ENCODE data around the gene CHRNA4.

The CHRNA4 gene

DNA sequence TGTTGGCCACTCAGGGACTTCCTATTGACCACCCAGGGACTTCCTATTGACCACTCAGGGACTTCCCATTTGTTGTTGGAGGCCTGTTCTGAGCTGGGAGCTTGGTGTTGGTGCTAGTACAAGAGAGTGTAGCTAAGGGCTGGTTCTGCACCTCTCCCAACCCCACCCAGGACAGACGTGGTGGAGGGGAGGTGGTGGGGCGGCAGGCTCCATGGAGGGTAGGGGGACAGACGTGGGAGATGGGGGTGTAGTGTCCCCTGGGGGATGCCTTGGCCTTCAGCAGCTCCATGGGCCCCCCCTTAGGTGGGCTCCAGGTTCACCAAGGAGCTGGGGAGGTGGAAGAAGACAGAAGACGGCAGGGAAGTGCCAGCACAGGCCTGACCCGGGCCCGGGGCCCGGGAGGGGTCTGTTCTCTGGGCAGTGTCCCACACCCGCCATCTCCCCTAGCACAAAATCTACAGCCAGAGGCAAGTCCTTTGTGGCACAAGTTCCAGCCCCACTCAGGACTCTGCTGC is 33.9 kb downstream of the CHRNA4 start:
- TF ChIP-seq, protein P1, sequence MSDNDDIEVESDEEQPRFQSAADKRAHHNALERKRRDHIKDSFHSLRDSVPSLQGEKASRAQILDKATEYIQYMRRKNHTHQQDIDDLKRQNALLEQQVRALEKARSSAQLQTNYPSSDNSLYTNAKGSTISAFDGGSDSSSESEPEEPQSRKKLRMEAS (IDR thresholded peaks at IDR 0.05; ENCODE audit: low read depth, low read length) = no peak
- TF ChIP-seq POLR2A (IDR thresholded peaks at IDR 0.05; ENCODE audit: extremely low read depth, insufficient read length) (no peak), MYC (IDR thresholded peaks at IDR 0.05; ENCODE audit: low read depth, low read length) (no peak)
- TF ChIP-seq, protein P2, sequence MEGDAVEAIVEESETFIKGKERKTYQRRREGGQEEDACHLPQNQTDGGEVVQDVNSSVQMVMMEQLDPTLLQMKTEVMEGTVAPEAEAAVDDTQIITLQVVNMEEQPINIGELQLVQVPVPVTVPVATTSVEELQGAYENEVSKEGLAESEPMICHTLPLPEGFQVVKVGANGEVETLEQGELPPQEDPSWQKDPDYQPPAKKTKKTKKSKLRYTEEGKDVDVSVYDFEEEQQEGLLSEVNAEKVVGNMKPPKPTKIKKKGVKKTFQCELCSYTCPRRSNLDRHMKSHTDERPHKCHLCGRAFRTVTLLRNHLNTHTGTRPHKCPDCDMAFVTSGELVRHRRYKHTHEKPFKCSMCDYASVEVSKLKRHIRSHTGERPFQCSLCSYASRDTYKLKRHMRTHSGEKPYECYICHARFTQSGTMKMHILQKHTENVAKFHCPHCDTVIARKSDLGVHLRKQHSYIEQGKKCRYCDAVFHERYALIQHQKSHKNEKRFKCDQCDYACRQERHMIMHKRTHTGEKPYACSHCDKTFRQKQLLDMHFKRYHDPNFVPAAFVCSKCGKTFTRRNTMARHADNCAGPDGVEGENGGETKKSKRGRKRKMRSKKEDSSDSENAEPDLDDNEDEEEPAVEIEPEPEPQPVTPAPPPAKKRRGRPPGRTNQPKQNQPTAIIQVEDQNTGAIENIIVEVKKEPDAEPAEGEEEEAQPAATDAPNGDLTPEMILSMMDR (IDR thresholded peaks at IDR 0.05; ENCODE audit: low read depth, low read length) = no peak
- no peak overlapping the region for H3K4me3 ChIP-seq (ENCODE audit: low read depth, low read length)
- DNase-seq (ENCODE audit: low read depth) = no peak

DNA sequence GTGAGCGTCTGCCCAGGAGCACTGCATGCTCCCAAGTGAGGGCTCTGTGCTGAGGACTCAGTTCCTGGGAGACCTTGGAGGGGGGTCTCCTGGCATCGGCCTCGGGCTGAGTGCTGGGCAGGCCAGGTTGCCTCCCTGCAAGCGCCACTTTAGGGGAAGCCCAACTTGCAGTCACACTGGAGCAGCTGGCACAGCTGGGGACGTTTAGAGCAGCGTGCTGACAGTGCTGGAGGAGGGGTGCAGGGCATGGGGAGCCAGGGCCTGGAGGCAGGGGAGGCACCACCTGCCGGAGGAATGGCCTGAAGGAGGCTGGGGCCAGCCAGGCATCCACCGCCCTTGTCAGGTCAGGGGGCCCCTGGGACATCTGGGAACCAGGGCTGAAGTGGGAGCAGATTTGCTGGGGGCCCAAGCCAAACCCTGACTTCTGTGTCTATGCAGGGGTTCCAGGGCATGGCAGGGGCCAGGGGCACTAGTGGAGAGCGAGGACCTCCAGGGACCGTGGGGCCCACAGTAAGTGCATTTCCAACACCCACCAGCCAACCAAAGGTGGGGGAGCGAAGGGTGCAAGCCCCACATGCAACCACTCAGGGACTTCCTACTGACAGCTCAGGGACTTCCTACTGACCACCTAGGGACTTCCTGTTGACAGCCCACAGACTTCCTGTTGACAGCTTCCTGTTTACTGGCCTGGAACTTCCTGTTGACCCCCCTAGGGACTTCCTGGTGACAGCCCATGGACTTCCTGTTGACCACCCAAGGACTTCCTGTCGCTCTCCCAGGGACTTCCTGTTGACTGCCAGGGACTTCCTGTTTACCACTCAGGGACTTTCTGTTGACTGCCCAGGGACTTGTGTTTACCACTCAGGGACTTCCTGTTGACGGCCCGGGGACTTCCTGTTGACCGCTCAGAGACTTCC is 34.6 kb downstream of the CHRNA4 start:
- H3K4me3 ChIP-seq (ENCODE audit: low read depth, low read length) = no peak overlapping the region
- TF ChIP-seq POLR2A (IDR thresholded peaks at IDR 0.05; ENCODE audit: extremely low read depth, insufficient read length) (no peak), MYC (IDR thresholded peaks at IDR 0.05; ENCODE audit: low read depth, low read length) (no peak)
- TF ChIP-seq, protein P1 (IDR thresholded peaks at IDR 0.05; ENCODE audit: low read depth, low read length) = no peak
- TF ChIP-seq, protein P2 (IDR thresholded peaks at IDR 0.05; ENCODE audit: low read depth, low read length) = no peak
- no peak for DNase-seq (ENCODE audit: low read depth)

DNA sequence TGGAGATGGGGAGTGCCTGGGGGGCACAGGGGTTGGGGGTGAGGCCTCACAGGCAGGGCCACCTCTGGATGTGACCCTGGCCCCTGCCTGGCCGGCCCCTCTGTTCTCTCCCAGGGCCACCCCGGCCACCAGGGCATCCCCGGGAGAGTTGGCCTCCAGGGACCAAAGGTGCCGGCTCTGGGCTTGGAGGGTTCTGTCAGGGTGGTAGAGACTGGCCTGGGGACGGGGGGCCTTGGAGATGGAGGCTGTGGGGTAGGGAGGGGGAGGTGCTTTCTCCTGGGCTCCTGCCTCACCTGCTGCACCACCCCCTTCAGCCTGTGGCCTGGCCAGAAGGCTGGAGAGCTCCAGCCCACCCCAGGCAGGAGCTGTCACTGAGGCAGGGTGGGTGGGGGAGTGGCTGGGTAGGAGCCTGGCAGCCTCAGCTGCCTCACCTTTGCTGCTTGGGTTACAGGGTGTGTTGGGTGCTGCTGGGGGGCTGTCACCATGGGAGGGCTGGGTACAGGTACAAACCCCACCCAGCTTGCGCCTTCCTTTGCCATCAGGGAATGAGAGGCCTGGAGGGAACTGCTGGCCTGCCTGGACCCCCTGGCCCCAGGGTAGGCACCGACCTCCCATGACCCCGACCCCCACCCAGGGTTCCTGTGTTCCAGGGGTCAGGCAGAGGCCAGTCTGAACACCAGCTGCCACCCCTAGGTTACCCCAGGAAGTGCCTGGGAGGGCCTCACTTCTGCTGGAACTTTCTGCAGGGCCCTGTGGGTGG is 35.4 kb downstream of the CHRNA4 start:
- TF ChIP-seq, protein P2 (IDR thresholded peaks at IDR 0.05; ENCODE audit: low read depth, low read length) = no peak
- no peak overlapping the region for H3K4me3 ChIP-seq (ENCODE audit: low read depth, low read length)
- no peak for DNase-seq (ENCODE audit: low read depth)

DNA sequence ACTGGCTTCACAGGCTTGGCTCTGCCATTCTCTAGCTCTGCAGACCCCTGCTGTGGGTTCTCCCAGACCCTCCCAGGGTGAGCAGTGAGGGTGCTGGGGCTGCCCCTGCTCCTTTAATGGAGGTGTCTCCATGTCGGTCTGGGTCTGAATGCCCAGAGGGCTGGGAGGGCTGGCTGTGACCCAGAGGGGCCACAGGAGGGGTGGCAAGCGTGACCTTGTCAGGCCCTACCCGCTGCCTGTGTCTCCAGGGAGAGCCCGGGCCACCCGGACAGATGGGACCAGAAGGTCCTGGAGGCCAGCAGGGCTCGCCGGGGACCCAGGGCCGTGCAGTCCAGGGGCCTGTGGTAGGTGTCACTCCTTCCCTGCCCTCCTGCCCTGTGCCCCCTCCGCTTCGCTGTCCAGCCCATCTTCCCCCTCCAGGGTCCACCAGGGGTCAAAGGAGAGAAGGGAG is 36.1 kb downstream of the CHRNA4 start:
- DNase-seq (ENCODE audit: low read depth) = no peak
- no peak overlapping the region for H3K4me3 ChIP-seq (ENCODE audit: low read depth, low read length)
- TF ChIP-seq MYC (IDR thresholded peaks at IDR 0.05; ENCODE audit: low read depth, low read length) = no peak
- TF ChIP-seq, protein P1 (IDR thresholded peaks at IDR 0.05; ENCODE audit: low read depth, low read length) = no peak
- TF ChIP-seq POLR2A (IDR thresholded peaks at IDR 0.05; ENCODE audit: extremely low read depth, insufficient read length) = no peak
- TF ChIP-seq, protein P2 (IDR thresholded peaks at IDR 0.05; ENCODE audit: low read depth, low read length) = no peak

DNA sequence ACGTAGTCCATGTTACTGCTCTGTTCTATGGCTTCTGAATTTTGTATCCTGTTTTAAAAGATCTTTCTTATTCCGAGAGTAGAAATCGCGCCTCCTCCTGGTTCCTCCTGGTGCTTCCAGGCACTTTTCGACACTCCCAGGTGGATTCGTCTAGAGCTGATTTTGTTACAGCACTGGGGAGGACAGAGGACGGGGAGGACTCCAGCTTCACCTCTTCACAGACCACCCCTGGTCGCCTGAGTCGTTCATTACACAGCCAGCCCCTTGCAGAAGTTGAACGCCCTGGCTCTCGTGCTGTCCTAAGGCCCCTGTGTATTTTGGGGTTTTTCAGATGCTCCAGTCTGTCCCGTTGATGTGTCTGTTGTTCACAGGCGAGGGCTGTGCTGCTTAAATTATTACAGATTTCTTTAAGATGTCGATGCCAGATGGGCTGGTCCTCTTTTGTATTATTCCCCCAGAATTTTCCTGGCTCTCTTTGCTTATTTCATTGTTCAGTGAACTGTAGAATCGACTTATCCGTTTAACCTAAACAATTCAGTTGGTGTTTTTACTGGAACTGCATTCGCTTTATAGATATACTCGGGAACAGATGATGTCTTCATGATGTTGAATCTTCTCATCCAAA is 37.7 kb downstream of the CHRNA4 start:
- TF ChIP-seq MYC (IDR thresholded peaks at IDR 0.05; ENCODE audit: low read depth, low read length) = no peak
- TF ChIP-seq, protein P2 (IDR thresholded peaks at IDR 0.05; ENCODE audit: low read depth, low read length) = no peak
- TF ChIP-seq, protein P1 (IDR thresholded peaks at IDR 0.05; ENCODE audit: low read depth, low read length) = no peak
- TF ChIP-seq POLR2A (IDR thresholded peaks at IDR 0.05; ENCODE audit: extremely low read depth, insufficient read length) = no peak
- no peak overlapping the region for H3K4me3 ChIP-seq (ENCODE audit: low read depth, low read length)
- DNase-seq (ENCODE audit: low read depth) = no peak
